Measurements from ENCODE around the gene CYP27C1.
"Not testable (repeated sequence)": the region's sequence is repeated elsewhere in the genome, so short reads cannot be mapped to it uniquely, and the experiment has no call there.

CYP27C1 gene

DNA sequence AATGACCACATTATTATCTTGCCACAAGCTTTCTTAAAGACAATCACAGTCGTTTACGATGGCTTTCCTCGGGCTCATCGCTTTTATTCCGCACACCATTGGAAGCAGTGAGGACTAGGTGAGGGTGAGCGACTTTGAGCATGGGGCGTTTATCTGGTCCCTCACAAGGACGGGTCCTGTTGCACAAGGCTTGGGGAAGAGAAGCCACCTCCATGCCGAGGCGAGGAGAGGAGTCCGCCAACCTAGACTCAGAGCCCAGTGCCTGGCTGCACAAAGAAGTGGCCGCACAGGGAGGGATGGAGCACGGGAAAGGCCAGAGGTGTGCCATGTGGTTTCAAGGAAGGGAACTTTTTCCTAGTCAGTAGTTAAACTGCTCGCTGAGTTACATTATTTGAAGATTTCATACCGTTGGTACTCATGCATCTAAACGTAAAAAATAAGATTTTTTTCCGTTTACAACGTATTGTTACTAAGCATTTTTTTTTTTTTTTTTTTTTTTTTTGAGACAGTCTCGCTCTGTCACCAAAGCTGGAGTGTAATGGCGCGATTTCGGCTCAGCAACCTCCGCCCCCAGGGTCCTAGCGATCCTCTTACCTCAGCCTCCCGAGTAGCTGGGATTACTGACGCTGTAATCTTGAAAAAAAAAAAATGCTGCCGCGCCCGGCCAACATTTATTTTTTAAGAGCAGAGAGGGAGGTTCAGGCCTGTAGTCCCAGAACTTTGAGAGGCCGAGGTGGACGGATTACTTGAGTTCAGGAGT, 849 bp upstream of the CYP27C1 start:
- no peak for DNase-seq

DNA sequence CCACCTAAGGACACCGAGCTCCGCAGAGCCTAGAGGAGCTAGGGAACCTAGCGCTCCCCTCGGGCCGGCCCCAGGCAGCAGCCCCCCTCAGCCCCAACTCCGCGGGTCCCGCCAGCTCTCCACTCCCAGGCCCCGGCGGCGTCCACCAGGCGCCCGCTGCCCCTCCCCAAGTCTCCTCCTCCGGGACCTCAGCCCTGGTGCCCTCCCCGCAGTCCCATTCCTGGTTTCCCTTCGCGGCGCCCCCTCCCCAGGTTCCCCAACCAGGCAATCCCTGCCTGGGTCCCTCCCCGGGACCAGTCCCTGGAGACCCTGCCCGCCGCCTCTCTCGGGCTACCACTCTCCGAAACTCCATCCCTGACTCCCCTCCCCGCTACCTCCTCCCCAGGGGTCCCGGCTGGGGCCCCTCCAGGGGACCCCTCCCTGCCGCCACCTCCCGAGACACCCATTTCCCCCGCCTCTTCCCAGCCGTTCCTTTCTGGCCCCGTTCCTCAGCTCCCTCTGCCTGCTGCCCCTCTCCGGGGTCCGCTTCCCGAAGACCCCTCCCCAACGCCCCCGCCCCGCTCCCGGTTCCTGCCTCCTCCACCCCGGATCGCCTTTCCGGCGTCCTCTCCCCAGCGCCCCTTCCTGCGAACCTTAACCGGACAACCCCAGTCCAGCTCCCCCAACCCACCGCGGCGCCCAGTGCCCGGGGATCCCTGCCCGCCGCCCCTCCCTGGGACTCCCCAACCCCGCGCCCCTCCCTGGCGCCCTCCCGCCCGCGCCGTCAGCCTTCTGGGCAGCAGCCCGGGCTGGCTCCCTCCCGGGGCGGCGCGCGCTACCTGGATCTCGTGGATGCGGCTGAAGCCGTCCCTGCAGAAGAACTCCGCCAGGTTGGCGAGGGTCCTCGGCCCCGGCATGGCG, 678 bp downstream of the CYP27C1 start:
- no peak for DNase-seq

DNA sequence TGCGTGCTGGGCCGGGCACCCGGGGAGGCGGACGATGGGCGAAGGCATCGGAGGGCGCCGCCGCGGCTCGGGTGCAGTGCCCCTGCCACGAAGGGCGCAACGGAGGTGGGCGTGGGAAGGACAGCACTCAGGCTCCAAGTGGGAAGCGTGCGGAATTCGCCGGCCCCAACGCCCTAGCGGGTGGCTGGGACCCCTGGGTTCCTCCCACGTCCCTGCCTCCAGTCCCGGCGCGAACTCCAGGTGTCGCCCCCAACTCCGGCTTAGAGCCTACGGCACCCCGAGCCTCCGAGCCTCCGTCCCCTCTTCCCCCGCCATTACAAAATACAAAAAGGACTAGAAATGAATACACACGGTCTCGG, 1.3 kb downstream of the CYP27C1 start:
- no peak for DNase-seq

DNA sequence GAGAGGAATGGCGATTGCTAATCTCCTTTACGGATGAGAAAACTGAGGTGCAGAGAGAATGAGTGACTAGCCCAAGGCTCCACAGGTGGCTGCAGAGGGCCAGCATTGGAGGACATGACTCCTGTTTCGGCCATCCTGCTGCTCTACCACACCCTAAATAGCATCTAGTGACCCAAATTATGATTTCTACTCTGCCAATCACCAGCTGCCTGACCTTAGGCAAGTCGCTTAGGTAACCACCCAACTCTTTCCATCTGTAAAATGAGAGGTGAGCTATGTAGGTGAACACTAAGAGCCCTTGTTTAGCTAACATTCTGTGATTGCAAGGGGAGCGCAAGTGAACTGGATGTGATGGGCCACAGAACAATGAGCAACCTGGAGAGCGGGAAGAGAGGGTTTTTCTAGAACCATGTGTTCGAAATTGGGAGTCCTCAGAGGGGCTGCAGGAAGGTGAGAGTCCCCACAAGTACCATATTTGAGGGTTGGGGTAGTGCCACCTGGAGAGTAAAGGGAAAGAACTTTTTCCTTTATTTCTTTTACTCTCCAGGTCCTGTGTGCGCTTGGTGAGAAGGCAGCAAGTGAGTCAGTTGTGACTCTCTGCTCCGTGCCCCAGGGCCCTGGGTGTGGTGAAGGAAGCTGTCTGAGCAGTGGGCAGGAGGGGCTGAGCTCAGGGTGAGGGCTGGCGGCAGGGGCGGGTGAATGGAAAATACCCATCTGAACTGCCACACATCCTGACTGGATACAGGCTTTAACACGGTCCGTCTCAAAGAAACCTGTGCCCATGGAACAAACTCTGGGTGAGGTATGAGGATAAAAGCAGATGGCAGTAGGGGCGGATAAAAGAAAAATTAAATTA, 2.4 kb downstream of the CYP27C1 start:
- DNase-seq: no peak

DNA sequence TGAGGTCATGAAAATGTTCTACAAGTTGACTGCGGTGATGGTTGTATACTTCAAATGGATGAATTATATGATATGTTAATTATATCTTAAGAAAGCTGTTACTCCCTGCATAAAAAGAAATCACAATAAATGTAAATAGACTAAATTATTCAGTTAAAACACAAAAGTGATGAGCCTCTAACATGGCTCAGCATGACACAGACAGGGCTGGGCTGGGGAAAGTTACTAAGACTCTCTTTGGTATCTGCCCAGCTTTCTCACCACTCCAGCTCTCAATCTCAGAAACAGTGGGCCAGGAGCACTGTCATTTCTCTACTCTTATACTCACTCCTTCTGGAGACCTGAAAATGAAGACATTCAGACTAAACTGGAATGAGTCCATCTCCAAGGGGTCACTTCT, 3.5 kb downstream of the CYP27C1 start:
- no peak for DNase-seq

DNA sequence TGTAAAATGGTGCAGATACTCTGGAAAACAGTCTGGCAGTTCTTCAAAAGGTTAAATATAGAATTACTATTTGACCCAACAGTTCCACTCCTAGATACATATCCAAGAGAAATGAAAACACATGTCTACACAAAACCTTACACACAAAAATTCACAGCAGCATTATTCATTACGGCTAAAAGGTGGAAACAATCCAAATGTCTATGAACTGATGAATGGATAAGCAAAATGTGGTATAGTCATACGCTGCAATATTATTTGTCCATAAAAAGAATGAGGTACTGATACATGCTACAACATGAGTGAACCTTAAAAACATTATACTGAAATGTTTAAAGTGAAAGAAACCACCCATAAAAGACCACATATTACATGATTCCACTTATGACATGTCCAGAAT, 4.0 kb downstream of the CYP27C1 start:
- DNase-seq: no peak

DNA sequence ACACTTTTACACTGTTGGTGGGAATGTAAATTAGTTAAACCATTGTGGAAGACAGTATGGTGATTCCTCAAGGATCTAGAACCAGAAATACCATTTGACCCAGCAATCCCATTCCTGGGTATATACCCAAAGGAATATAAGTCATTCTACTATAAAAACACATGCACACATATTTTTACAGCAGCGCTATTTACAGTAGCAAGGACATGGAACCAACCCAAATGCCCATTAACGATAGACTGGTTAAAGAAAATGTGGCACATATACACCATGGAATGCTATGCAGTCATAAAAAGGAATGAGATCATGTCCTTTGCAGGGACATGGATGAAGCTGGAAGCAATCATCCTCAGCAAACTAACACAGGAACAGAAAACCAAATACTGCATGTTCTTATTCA, 5.9 kb downstream of the CYP27C1 start:
- DNase-seq: not testable (repeated sequence)

DNA sequence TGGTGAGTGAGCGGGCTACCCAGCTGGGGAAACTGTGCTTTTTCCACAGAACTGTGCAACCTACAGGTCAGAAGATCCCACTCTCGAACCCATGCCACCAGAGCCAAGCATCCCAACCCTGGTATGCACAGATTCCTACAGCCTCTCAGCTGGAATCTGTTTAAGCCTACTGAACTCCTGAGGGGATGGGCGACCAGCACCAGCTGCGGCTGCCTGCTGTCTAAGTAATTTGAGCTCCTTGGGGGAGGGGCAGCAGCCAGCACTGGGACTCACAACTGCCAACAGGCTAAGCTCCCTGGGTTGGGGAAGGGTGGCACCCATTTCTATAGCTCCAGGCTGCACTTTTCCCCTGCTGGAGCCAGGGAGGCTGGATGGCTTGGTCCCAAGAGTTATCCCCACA, 11.8 kb downstream of the CYP27C1 start:
- peak; percentile 72 for DNase-seq

DNA sequence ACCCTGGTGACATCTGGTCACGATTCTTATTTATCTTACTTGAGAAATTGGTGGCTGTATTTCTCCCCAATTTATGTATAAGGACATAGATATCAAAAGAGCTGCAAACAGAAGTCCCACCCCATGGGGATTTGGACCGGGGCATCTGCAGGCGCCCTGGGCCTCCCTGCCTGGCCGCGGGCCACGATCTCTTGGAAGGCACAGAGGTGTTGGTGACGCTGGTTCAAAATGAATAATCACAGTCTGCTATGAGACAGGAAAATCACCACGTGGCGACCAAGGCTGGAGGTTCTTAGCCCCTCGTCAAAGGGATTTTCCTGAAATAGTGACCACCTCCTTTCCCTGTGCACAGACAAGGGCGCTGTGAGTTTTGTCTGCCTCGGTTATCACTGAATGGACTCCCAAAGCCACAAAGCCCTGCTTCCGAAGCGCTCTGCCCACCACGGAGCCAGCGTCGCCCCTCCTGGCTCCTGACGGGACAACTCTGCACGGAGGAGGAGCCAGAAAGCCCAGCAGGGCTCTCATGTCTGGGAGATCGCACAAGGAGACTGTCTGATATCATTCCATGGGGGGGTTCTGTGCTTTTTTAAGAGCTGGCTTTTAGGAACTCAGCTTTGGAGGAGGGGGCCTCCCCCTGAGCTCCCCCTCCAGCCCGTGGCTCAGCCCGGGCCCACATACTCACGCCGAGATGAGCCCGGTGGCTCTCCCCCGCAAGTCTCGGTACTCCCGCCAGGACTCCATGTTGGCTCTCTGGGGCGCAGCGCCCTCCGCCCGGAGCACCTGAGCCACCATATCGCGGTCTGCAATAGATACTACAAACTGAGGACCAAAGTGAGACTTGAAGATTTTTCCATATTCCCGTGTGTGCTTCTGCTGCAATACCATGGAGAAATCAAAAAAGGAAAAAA, 14.6 kb downstream of the CYP27C1 start:
- no peak for DNase-seq

DNA sequence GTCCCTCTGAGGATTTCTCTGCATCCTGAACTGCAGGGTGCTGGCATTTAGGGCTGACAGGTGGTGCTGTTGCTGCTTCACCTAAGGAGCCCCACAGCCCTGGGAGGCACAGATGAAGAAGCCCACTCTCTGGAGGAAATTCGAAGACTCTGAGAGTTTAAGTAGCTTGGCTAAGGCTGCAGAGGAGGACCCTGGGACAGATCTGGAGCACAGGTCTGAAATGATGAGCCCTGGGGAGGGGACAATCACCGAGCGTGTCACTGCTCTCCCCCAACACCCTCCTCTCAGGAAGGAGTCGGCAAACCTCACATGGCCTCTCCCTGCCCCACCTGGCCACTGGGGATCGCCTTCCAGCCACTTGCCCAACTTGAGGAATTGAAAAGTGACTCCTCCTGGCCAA, 18.6 kb downstream of the CYP27C1 start:
- DNase-seq: no peak

DNA sequence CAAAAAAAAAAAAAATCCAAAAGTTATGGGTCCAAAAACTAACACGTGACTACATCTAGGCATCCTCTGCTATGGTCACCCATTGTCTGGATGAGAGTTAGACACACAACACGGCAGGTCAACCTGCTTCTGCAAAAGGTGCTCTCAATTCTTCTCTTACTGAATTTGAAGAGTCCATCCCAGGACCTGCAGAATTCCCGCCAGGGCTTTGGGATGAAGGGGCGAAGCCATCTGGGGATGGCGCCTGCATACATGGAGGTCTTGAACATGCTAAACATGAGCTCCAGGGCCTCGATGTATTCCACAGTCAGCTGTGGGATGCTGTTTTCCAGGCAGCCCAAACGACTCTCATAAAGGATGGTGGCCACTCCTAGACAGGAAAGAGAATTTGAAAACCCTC, 19.1 kb downstream of the CYP27C1 start:
- DNase-seq: no peak

DNA sequence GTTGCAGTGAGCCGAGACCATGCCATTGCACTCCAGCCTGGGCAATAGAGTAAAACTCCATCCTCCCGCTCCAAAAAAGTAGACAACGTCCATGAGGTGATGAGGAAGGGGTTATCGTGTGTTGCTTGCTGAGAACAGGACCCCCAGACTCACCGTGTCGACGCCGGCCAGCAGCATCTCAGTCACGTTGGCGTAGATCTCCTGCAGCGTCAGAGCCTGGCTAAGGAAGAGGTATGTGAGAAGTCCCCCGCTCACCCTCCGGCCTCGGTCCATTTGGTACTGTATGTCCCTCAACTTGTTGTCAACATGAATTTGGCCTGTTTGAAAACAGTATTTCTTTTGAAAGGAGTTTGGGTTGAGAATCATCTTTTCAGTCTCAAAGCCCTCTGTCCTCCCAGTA, 20.9 kb downstream of the CYP27C1 start:
- DNase-seq: no peak

DNA sequence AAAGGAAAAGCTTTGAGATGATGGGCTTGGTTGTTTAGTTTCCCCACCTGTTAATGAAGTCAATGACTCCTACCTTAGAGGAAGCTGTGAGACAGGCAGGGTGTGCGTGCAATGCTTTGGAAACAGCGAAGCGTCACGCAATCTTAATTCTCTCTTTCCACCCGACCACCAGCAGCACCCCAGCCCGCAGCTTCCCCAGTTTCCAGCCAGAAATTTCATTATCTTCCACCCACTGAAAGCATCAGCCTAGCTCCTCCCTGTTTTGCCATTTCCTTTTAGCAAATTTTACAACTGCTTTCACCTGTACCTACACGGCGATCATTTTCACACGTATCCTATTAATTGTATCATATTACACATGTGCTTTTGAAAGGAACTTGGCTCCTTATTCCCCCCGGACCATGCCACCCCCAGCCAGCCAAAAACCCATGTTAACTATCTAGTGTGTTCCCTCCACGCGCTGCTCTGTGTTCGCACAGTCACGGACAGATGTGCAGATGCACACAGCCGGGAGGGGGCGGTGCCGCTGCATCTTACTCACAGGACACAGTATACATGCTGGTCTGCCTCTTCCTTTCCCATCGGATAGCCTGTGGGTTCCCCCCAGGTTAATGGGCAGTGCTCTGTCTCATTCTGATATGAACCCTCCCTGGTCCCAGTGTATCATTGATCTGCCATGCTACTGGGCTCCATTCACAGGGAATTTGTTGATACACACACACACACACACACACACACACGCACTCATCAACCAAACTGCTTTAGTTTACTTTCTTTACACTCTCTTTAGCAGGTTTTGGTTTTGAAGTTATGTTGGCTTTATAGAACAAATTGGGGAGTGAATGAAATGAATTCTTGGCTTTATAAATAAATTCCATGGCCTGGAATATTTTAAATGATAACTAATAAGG, 22.4 kb downstream of the CYP27C1 start:
- peak; percentile 47 for DNase-seq

DNA sequence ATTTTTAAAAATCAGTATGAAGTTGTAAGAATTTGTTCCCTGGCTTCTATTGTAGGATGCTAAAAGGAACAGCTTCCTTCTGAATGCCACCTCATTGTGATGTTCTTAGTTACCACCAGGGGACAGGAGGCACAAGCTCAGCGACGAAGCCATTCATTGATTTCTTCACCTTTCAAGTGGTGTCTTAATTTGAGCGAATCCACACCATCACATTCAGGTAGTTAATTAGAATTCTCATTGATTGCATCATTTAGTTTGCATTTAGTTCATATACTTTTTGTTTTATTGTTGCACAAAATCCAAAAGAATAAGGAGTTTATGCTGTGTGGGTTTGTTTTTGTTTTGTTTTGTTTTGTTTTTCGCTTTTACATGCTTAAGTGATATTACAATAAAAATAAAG, 23.1 kb downstream of the CYP27C1 start:
- DNase-seq: peak; percentile 71

DNA sequence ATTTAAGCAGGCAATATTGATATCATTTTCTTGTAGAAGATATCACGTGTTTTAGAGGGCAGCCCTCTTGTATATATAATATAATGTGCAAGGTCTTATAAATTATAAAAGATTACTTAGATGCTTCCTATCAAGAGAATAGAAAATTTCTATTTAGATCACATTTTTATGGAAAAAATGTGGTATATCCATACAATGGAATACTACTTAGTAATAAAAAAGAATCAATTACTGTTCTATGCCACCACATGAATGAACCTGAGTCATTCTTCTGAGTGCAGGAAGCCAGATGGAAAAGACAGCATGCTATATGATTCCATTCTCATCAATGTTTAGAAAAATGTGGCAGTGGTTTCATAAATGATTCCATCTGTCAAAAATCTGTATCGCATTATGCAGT, 23.6 kb downstream of the CYP27C1 start:
- DNase-seq: no peak

DNA sequence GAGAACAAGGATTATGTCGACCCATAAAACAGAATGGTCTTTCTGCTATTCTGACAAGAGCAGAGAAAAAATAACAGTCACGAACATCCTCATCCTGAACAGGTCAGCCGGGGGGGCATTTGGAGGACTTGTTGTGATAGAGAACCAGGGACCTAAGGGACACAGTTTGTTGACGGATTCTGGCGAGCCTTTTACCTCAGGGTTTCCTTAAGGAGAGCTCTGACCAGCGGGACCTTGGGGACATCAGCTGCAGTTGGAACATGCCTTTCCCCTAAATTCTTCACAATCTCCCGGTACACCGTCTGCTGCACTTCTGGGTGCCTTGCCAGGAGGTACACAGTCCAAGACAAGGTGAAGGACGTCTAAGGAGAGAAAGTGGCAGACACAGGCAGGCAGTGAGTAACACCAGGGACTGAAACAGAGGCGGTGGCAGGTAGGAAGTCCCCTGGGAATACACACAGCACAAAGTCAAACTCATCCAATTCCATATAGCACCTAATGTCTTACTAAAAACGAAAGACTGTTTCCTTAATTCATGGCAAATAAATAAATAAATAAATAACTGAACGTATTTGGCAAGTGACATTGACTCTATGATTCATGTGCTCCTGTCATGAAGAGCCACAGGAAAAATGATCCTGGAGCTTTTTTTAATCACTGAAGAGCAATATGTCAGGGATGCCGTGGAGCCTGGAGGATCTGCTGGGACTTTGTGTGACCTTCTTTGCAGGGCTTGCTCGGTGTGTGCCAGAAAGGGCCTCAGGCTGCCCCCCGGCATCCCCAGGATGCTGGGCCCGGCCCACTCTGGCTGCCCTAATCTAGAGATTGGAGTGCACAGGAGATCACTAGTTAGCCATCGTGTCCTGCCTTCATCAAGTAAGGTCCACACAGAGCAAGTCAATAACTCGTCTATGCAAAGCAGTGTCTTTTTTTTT, 24.7 kb downstream of the CYP27C1 start:
- DNase-seq: no peak

DNA sequence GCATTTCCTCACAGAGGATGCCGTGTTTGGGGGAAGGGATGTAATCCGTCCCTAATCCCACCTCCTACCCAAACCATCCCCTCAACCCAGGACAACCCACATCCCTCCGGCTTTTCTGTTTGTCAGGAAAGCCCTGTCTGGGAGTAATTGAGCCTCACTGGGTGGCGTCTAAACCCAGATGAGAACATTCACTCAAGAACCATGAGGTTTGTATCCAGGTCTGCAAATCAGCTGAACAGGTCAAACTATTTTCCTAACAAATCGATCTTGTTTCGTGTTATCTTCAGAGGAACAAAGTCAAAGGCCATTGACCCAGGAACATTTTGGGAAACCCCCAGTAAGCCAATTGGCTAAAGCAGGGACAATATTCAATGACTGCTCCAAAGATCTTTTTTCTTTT, 25.7 kb downstream of the CYP27C1 start:
- no peak for DNase-seq

DNA sequence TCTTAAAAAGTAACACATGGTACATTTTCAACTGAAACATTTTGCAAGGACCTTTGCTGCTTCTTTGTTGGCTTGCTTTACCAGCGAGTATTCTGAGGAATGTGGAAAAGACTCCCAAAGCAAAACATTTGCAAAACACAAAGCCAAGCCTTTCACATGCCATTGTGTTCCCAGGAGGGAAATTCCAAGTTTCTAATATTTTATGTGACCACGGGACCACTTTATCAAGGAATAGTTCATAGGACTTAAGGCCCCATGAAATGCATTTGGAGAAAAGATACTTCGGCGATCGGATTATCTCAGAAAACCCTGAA, 26.2 kb downstream of the CYP27C1 start:
- DNase-seq: no peak

DNA sequence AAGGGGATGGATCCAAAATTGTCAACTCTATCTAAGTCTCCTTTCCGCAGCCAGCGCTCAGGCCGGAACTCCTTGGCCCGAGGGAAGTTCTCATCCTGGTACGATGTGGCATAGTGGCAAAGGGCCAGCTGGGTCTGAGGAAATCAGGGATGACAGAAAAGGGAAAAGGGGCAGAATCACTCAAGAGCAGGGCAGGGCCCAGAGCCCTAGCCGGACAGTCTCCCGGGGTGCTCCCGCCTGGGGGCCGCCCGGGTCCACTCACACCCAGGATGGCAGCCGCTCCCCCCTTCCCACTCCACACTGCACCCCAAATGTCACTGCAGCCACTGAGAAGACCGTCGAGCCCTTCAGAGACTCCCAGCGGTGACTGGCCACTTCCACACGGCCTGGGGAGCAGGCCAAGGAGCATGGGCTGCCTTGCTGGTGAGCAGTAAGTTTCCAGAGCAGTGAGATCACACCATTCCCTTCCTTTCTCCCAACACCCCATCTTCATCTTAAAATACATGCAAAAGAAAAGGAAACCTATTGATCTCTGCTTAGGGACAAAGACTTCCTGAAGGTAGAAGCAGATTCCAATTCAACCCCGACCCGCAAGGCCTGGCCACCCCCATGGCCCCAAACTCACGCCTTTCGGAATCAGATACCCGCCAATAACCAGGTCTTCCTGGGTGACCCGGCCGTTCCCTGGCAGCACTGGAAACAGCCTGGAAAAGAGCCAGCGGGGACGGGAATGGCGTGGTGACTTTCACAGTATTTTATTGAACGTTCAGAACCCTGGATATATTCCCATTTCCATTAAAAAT, 26.7 kb downstream of the CYP27C1 start:
- no peak for DNase-seq
